ENCODE results near the gene FA2H.
"Not testable (repeated sequence)": the region's sequence is repeated elsewhere in the genome, so short reads cannot be mapped to it uniquely, and the experiment has no call there.

FA2H gene

GRCh38 chr16:74743045-74743667 is 31.5 kb downstream of the FA2H start:
- no peak for DNase-seq

- DNase-seq: no peak
Measured at GRCh38 chr16:74742051-74742481, 32.6 kb downstream of the FA2H start.

GRCh38 chr16:74740795-74741304 is 33.8 kb downstream of the FA2H start:
- no peak for DNase-seq

GRCh38 chr16:74739275-74739674 is 35.3 kb downstream of the FA2H start:
- DNase-seq: no peak

- DNase-seq: no peak
Measured at GRCh38 chr16:74738816-74739215, 35.8 kb downstream of the FA2H start.

GRCh38 chr16:74738113-74738541 is 36.5 kb downstream of the FA2H start:
- DNase-seq: no peak

GRCh38 chr16:74737521-74737920 is 37.1 kb downstream of the FA2H start:
- DNase-seq: no peak

GRCh38 chr16:74736531-74737157 is 38.0 kb downstream of the FA2H start:
- DNase-seq: no peak

GRCh38 chr16:74735554-74735953 is 39.1 kb downstream of the FA2H start:
- no peak for DNase-seq

GRCh38 chr16:74735162-74735452 is 39.5 kb downstream of the FA2H start:
- no peak for DNase-seq

- DNase-seq: no peak
Measured at GRCh38 chr16:74734361-74735161, 40.1 kb downstream of the FA2H start.

- no peak for DNase-seq
Measured at GRCh38 chr16:74732707-74733350, 41.8 kb downstream of the FA2H start.

- DNase-seq: no peak
Measured at GRCh38 chr16:74731853-74732477, 42.7 kb downstream of the FA2H start.

- no peak for DNase-seq
Measured at GRCh38 chr16:74729783-74730683, 44.6 kb downstream of the FA2H start.

- DNase-seq: no peak
Measured at GRCh38 chr16:74727903-74728302, 46.7 kb downstream of the FA2H start.

- DNase-seq: no peak
Measured at GRCh38 chr16:74726716-74727115, 47.9 kb downstream of the FA2H start.

- DNase-seq: no peak
Measured at GRCh38 chr16:74725651-74726455, 48.8 kb downstream of the FA2H start.

GRCh38 chr16:74724820-74725549 is 49.6 kb downstream of the FA2H start:
- no peak for DNase-seq

GRCh38 chr16:74723256-74723655 is 51.4 kb downstream of the FA2H start:
- DNase-seq: no peak

GRCh38 chr16:74722156-74722555 is 52.5 kb downstream of the FA2H start:
- not testable (repeated sequence) for DNase-seq
